Activated T-helper 1 cell treated with Interleukin-2 at 50 U/mL for 16 hours (primary cell): ENCODE measurements around the gene ZDHHC16.
"Not testable (repeated sequence)": the region's sequence is repeated elsewhere in the genome, so short reads cannot be mapped to it uniquely, and the experiment has no call there.

ENCODE experiments used
- DNase-seq: peaks from one replicate; pipeline ENCODE4 v3.0.0-alpha.2; 2020; ENCODE audit warnings: low read depth

ZDHHC16 gene

DNA sequence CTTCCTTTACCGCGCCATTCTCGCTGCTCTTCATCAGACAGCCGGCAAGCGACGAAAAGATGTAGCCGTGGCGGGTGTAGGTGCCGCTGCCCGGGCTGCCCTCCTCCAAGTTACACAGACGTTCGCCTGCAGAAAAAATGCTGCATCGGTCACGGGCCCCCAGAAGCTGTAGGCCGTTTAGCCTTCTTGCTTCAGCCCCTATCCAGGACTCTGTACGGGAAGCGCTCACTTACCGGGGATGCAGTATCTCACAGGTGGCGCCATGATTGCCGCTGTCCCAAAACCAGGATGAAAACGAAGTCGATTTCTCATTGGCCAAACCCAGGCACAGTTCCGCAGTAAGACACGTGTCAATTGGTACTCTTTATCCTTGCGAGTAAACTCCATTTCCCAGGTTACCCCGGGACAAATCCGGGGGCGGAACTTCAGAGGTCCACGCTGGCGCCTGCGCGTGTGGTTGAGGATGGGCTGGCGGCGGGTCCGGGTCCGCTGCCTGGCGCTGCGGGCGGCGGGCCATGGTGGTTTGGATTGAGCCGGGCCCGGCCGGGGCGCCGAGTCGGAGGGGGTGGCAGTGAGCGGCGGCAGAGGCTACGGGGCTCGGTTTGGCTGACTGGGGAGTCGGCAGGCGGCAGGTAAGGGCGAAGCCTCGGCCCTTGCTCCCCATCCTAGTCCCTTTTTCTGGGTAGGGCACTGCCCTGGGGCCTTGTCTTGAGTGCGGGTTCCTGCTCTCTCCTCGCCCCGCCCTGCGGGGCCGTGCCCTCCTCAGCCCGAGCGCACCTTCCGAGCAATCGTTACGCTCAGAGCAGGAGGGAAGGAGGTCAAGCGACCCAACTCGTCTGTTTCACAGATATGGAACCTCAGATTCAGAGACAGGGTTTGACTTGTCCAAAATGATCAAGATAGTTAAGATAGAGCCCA, at the start of gene ZDHHC16, which contains the start of gene EXOSC1:
Gene ZDHHC16, plus strand, starts transcription at position 454 of the 918 bp plus-strand sequence. CDS start 5,501 bp downstream, outside the sequence.
Gene EXOSC1, minus strand, starts transcription at position 285 of the 918 bp plus-strand sequence. Its CDS starts 21 bp downstream, at position 264.
- peak; percentile 80 for DNase-seq

DNA sequence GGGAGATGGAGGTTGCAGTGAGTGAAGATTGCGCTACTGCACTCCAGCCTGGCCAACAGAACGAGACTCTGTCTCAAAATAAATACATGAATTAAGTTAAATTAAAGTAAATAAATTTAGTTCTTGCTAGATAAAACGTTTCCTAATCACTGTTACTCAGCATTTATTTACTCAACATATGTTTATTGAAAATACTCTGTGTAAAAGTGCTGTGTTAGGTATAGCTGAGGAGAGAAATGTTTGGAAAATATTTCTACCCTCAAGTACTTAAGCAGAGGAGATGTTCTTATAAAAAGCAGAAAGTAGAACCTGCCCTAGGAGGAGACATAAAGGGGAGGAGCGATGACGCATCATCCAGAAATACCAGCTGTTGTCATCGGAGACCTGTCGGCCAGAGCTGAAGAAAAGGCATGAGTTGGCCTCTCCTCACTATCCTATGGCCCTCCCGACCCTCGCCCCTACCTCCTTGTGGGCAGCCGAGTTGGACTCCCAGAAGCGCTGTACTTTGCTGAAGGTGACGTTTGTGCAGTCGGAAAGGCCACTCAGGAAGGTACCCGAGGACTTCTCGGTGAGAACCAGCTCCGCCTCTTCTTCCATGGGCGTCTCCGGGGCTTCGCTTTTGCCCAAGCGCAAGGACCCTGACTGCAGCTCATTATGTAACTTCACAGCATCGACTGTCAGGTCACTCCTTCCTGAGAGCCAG, 46.0 kb upstream of the ZDHHC16 start:
- no peak for DNase-seq

GRCh38 chr10:97400665-97401454, 45.1 kb upstream of the ZDHHC16 start, which contains the start of gene RRP12:
RRP12 (minus strand) TSS chr10:97401340; CDS start chr10:97401231, 109 bp downstream.
- DNase-seq, result peak; percentile 66

- no peak for DNase-seq
Observed at GRCh38 chr10:97401455-97401919, 44.5 kb upstream of the ZDHHC16 start.

DNA sequence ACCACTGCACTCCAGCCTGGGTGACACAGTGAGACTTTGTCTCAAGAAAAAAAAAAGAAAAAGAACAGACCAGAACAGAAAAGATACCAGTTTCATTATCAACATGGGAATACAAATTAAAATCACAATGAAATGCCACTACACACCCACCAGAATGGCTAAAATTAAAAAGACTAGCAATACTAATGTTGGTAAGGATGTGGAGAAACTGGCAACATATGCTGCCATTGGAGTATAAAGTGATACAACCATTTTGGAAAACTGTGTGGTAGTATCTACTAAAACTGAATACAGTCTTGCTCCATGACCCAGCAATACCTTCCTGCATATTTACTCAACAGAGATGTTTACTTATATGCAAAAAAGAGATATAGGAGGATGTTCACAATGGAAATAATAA, 41.9 kb upstream of the ZDHHC16 start:
- DNase-seq, result no peak

GRCh38 chr10:97406064-97406463, 39.9 kb upstream of the ZDHHC16 start:
- DNase-seq, result no peak

GRCh38 chr10:97406483-97406882, 39.5 kb upstream of the ZDHHC16 start:
- not testable (repeated sequence) for DNase-seq

DNA sequence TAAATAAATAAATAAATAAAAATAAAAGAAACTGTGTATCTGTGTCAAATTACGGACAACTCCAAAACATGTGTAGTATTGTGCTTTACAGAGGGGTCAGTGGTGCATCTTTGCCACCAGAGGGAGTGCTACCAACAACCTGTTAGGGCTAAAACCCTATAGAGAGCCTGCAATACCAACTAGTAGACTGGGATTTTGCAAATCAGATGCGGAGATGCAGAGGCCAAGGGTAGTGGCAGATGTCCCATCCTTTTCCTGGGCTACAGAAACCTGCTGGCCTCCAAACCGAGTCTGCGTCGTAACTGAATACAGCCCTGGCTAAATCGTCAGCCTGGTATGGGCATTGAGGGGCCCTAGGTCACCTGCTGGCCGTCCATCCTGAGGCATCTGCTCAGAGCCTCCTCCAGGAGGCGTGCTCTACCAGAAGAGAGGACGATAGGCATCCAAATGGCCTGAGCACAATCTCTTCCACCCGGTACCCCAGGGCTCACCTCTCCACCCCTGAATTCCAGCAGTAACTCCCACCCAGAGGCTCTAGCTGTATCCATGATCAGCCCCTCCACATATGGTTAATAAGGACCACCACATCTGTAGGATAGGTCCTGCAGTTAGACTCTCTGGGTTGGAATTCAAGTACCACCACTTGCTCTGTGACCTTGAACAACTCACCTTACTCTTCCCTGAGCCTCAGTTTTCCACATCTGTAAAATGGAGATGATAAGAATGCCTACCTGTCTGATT, 38.6 kb upstream of the ZDHHC16 start:
- DNase-seq, result peak; percentile 43

DNA sequence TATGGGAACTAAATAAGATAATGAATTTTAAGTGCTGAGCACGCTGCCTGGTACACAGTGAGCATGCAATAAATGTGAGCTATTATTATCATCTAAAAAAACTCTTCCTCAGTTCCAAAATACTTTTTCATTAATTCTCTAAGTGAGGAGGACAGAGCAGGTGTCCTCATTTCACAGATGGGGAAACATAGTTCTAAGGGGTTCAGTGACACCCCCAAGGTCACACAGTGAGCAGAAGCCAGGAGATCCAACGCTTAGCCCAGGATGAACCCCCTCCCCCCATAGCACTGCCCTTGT, 38.1 kb upstream of the ZDHHC16 start:
- no peak for DNase-seq

DNA sequence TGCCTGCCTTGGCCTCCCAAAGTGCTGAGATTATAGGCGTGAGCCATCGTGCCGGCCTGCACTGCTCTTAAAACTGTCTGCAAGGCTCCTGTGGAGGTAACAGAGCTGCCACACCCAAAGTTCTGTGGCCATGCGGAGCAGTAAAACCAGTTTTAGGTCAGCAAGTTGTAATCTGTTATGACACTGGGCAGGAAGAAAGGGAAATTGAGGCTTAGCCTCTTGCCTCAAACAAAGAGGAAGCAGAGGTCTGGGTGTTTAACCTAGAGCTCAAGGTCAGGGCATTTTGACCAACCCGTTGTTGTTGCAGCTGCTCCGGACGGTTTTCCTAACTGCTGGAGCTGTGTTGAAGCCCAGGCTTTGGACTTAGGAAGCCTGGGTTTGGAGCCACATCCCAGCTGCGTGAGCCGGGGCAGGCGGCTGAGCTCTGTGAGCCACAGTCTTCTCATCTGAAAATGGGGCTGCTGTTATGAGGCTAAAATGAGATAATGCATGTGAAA, 37.4 kb upstream of the ZDHHC16 start:
- no peak for DNase-seq

GRCh38 chr10:97411406-97411805, 34.6 kb upstream of the ZDHHC16 start:
- DNase-seq, result no peak

GRCh38 chr10:97412891-97413304, 33.1 kb upstream of the ZDHHC16 start:
- DNase-seq, result no peak

DNA sequence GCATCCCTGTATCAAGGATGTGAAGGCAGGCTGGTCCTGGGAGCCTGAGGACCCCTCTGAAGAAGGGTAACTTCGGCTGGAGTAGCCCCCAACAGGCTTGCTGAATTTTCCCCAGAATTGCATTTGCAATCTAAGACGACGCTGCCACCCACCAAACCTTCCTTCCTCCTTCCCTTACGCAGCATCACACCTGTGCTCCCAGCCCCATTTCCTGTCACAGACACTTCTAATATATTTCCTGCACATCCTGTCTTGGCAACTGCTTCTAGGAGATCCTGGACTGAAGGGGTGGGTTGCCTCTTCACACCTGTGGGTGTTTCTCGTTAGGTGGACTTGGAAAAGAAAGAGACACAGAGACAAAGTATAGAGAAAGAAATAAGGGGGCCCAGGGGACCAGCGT, 29.4 kb upstream of the ZDHHC16 start:
- DNase-seq, result no peak

GRCh38 chr10:97423757-97424098, 22.2 kb upstream of the ZDHHC16 start:
- DNase-seq, result not testable (repeated sequence)

DNA sequence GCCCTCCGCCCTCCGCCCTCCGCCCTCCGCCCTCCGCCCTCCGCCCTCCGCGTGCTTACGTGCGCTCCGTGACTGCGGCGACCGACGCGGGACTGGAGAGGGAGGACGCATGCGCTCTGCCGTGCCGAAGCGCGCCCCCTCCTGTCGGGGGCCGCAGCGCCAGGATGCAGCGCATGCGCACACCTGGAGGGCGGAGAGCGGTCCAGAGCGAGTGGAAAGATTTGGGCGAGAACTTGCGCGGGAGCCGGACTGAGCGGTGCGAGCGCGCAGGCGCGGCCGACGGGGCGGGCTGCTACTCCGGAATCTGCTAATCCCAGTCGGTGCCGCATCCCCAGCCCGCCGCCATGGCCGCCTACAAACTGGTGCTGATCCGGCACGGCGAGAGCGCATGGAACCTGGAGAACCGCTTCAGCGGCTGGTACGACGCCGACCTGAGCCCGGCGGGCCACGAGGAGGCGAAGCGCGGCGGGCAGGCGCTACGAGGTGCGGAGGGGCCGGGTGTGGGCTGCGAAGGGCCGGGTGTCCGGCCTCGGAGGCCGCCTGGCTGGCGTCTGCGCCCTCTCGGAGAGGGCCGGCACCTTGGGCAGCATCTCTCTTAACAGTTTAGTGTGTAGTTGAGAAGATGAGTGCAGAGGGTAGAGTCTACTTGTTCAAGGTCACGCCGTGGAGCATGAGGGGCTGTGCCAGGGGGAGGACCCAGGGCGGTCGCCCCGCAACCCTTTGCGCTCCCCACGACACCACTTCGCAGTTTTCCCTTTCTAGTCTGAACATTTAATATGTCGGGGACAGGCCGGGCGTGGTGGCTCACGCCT, 19.8 kb upstream of the ZDHHC16 start, which contains the start of gene PGAM1:
Gene PGAM1, plus strand, starts transcription at position 228 of the 812 bp plus-strand sequence. Its CDS starts 117 bp downstream, at position 345.
- peak; percentile 95 for DNase-seq

DNA sequence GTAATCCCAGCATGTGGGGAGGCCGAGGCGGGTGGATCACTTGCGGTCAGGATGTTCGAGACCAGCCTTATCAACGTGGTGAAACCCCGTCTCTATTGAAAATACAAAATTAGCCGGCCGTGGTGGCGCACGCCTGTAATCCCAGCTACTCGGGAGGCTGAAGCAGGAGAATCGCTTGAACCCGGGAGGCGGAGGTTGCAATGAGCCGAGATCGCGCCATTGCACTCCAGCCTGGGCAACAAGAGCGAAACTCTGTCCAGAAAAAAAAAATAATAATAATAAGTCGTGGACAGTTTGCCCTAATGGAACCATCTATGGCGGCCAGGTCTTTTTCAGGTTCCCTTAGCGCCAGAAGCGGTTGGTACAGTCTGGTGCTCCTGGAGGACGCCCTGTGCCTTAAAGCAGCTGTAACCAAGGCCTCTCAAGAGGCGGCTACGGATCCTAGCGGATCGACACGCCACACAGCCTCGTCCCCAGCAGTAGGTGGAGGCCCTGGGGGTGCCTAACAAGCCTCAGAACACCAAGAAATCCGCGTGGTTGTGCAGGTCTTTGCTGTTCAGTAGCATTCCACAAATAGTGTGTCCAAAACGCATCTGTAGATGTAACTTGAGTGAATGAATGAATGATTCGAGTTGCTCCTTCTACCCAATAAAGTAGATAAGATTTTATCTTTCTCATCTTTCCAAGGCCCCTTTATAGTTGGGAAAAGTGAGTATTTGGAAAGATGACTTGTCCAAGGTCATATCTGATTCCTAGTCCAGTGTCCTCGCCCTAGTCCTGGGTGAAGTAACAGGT, 19.0 kb upstream of the ZDHHC16 start:
- no peak for DNase-seq

GRCh38 chr10:97427571-97428179, 18.3 kb upstream of the ZDHHC16 start:
- DNase-seq, result no peak

DNA sequence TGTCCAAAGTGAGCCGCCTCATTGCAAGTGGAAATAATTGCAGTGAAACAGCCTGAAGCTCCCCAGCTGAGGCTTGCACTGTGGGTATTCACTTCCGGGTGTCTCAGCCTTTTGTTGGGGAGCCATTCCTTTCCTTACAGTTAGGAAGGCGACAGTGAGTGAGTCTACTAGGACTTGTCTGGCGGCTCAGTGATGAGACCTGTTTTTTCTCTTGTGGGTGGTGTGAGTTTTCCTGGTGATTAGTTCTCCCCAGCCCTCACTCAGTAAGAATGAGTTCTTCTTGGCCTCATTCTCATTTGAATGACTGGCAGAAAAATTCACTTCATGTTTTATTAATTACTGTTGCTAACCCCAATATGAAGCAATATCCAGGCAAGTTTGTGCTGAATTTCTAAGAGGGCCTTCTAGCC, 17.4 kb upstream of the ZDHHC16 start:
- no peak for DNase-seq

GRCh38 chr10:97434055-97434454, 11.9 kb upstream of the ZDHHC16 start:
- no peak for DNase-seq
